GM12892 (cell line): ENCODE measurements around the gene C17orf107.

Source experiments
- POLR2A ChIP-seq: IDR thresholded peaks from 2 replicates; pipeline ENCODE4 v1.6.1; 2011; ENCODE audit warnings: low read depth, low read length, control low read depth
- POLR2AphosphoS5 ChIP-seq: IDR thresholded peaks from 2 replicates; pipeline ENCODE4 v1.6.1; 2011; ENCODE audit warnings: low read depth, low read length, control low read depth
- TAF1 ChIP-seq: IDR thresholded peaks from 2 replicates; pipeline ENCODE4 v1.6.1; 2011; ENCODE audit warnings: low read depth, mild to moderate bottlenecking, control low read depth, low read length, borderline replicate concordance

GRCh38 chr17:4893721-4894560 is 5.4 kb upstream of the C17orf107 start:
- TF ChIP-seq POLR2A (no peak), POLR2AphosphoS5 (no peak), TAF1 (no peak)
